ENCODE results near the gene A3GALT2. TPM values are rescaled to one million over a fixed set of nuclear protein-coding genes. Genes with fewer than 3 reads are reported as not detected.

A3GALT2 gene
- total and polyA plus RNA-seq, 8 donors: not detected

DNA sequence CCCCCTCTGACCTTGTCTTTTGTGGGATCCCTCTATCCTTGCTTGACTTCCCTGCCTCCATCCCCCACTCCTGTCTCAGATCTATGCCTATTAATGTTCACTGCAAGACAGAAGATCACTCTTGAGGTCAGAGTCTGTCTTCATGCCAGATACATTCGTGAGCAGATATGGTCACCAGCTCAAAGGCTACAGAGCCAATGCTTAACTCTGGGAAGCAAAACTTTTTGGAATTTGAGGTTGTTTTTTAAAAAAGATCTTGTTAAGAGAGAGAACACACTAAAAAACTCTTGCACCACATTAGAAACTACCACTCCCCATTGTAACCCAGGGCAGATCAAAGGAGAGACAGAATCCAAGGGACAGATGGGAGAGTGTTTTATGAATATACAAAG is 17.1 kb upstream of the A3GALT2 start:
- peaks cover 97 to 100% (median 100%) of the 10 kb centered on the region in 4 donors for H3K4me1 ChIP-seq
- DNase-seq: peak in 1 of 2 donors; percentile 39
- peak overlapping the region in 2 of 4 donors; percentile 19 to 43 for H3K4me3 ChIP-seq
- peaks cover 0 to 25% (median 15%) of the 10 kb centered on the region in 4 donors for H3K36me3 ChIP-seq
- no peaks in the 10 kb centered on the region for H3K9me3 ChIP-seq
- peak overlapping the region; percentile 92 to 100 (median 99) for H3K27ac ChIP-seq
- intact Hi-C loops (cut with DNase I; ENCODE audit: low total_unique reads): no loop called here
- no peaks in the 10 kb centered on the region for H3K27me3 ChIP-seq
- WGBS, 5 donors: 11 to 30% (median 19%) methylated on average over 1 of the region's 1 CpG
- TF ChIP-seq POLR2A (IDR thresholded peaks at IDR 0.05): no peak
- no peak for TF ChIP-seq CTCF (IDR thresholded peaks at IDR 0.05)
- TF ChIP-seq POLR2AphosphoS5 (IDR thresholded peaks at IDR 0.05): no peak
- TF ChIP-seq EP300 (IDR thresholded peaks at IDR 0.05): no peak

- 79 to 90% (median 88%) methylated on average over 6 of the region's 6 CpGs for WGBS, 5 donors
- intact Hi-C loops (cut with DNase I; ENCODE audit: low total_unique reads): no loop called here
- no peak for DNase-seq
- TF ChIP-seq EP300 (IDR thresholded peaks at IDR 0.05): no peak
- no peak for TF ChIP-seq POLR2AphosphoS5 (IDR thresholded peaks at IDR 0.05)
- TF ChIP-seq CTCF (IDR thresholded peaks at IDR 0.05): no peak
- TF ChIP-seq POLR2A (IDR thresholded peaks at IDR 0.05): no peak
- Histone ChIP-seq H3K36me3 (peaks cover 0 to 28% (median 19%) of the 10 kb centered on the region in 4 donors), H3K4me1 (peaks cover 96 to 100% (median 98%) of the 10 kb centered on the region in 4 donors), H3K9me3 (no peaks in the 10 kb centered on the region), H3K27me3 (no peaks in the 10 kb centered on the region), H3K4me3 (peak overlapping the region in 1 of 4 donors; percentile 43), H3K27ac (peak overlapping the region in 4 of 5 donors; percentile 97 to 100 (median 99))
Observed at GRCh38 chr1:33337441-33337840, 16.5 kb upstream of the A3GALT2 start.

DNA sequence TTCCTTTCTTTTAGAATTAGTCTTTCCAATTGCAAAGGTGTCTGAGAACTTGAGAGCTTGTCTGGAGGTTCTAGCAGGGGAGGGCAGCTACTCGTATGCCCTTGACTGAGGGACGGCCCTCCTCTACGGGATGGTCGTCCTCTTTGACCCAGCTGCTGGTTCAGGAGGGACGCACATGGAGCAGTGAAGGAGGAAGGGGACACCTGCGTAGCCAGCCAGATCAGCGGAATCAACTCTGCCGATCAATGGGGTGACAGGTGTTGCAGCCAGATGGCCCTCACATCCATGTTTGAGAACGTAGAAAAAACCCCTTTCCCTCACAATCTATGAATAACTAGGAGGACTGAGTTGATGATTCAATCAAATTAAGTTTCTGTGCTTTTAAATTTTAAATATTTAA is 15.7 kb upstream of the A3GALT2 start:
- intact Hi-C loops (cut with DNase I; ENCODE audit: low total_unique reads): no loop called here
- TF ChIP-seq CTCF (IDR thresholded peaks at IDR 0.05) (no peak), EP300 (IDR thresholded peaks at IDR 0.05) (no peak), POLR2A (IDR thresholded peaks at IDR 0.05) (no peak), POLR2AphosphoS5 (IDR thresholded peaks at IDR 0.05) (no peak)
- peaks cover 91 to 100% (median 98%) of the 10 kb centered on the region in 4 donors for H3K4me1 ChIP-seq
- no peaks in the 10 kb centered on the region for H3K27me3 ChIP-seq
- H3K9me3 ChIP-seq: no peaks in the 10 kb centered on the region
- peaks cover 8 to 32% (median 26%) of the 10 kb centered on the region in 4 donors for H3K36me3 ChIP-seq
- no peak overlapping the region for H3K4me3 ChIP-seq
- DNase-seq: peak in 1 of 2 donors; percentile 49
- 63 to 76% (median 68%) methylated on average over 9 of the region's 9 CpGs for WGBS, 5 donors
- peak overlapping the region; percentile 41 to 100 (median 99) for H3K27ac ChIP-seq

DNA sequence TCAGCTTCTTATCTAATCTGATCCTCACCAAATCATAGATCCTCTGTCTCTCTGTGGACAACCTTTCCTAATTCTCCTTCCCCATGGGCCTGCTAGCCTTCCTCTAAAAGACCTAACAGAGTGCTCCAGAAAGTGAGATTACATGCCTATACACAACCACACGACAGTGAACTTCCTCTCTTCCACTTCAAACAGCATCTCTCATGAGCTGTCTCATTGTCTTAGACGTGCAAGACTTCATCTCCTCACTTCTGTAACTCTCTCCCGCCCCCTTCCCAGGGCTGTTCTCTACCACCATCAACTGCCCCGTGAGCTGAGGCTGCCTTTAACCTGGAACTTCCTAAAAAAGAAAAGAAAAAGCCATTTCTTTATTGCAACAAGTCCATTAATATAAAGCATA is 14.1 kb upstream of the A3GALT2 start:
- intact Hi-C loops (cut with DNase I; ENCODE audit: low total_unique reads): no loop called here
- WGBS, 5 donors: 33 to 48% (median 46%) methylated on average over 4 of the region's 4 CpGs
- H3K36me3 ChIP-seq: peaks cover 24 to 45% (median 41%) of the 10 kb centered on the region in 4 donors
- peak overlapping the region in 2 of 4 donors; percentile 3 to 17 for H3K4me3 ChIP-seq
- H3K9me3 ChIP-seq: no peaks in the 10 kb centered on the region
- peak overlapping the region; percentile 21 to 100 (median 99) for H3K27ac ChIP-seq
- TF ChIP-seq POLR2AphosphoS5 (IDR thresholded peaks at IDR 0.05) (peak in 2 of 3 donors; percentile 11 to 36), EP300 (IDR thresholded peaks at IDR 0.05) (no peak), CTCF (IDR thresholded peaks at IDR 0.05) (no peak)
- peaks cover 76 to 93% (median 84%) of the 10 kb centered on the region in 4 donors for H3K4me1 ChIP-seq
- no peak for DNase-seq
- H3K27me3 ChIP-seq: no peaks in the 10 kb centered on the region

All from stomach (tissue), 9 donors.